ENCODE results near the gene GRK3.

GRK3 gene

GRCh38 chr22:25663654-25664053 is 99.2 kb downstream of the GRK3 start:
- DNase-seq (ENCODE audit: low read depth) = no peak

GRCh38 chr22:25666308-25666707 is 101.8 kb downstream of the GRK3 start:
- no peak for DNase-seq (ENCODE audit: low read depth)

- DNase-seq (ENCODE audit: low read depth) = no peak
Measured at GRCh38 chr22:25668437-25668836, 104.0 kb downstream of the GRK3 start.

- DNase-seq (ENCODE audit: low read depth) = no peak
Measured at GRCh38 chr22:25669253-25670069, 105.0 kb downstream of the GRK3 start.

GRCh38 chr22:25670070-25670461 is 105.6 kb downstream of the GRK3 start:
- no peak for DNase-seq (ENCODE audit: low read depth)

- no peak for DNase-seq (ENCODE audit: low read depth)
Measured at GRCh38 chr22:25672289-25673084, 108.0 kb downstream of the GRK3 start.

- DNase-seq (ENCODE audit: low read depth) = no peak
Measured at GRCh38 chr22:25673713-25674112, 109.2 kb downstream of the GRK3 start.

GRCh38 chr22:25677631-25678030 is 113.2 kb downstream of the GRK3 start:
- DNase-seq (ENCODE audit: low read depth) = no peak

- DNase-seq (ENCODE audit: low read depth) = no peak
Measured at GRCh38 chr22:25680051-25680450, 115.6 kb downstream of the GRK3 start.

- DNase-seq (ENCODE audit: low read depth) = no peak
Measured at GRCh38 chr22:25680956-25681355, 116.5 kb downstream of the GRK3 start.

- no peak for DNase-seq (ENCODE audit: low read depth)
Measured at GRCh38 chr22:25682109-25682508, 117.6 kb downstream of the GRK3 start.

- DNase-seq (ENCODE audit: low read depth) = no peak
Measured at GRCh38 chr22:25688627-25689026, 124.2 kb downstream of the GRK3 start.

GRCh38 chr22:25689631-25690030 is 125.2 kb downstream of the GRK3 start:
- no peak for DNase-seq (ENCODE audit: low read depth)

- DNase-seq (ENCODE audit: low read depth) = no peak
Measured at GRCh38 chr22:25690798-25691197, 126.3 kb downstream of the GRK3 start.

GRCh38 chr22:25692397-25693267 is 128.2 kb downstream of the GRK3 start:
- no peak for DNase-seq (ENCODE audit: low read depth)

GRCh38 chr22:25693268-25693565 is 128.7 kb downstream of the GRK3 start:
- no peak for DNase-seq (ENCODE audit: low read depth)

- no peak for DNase-seq (ENCODE audit: low read depth)
Measured at GRCh38 chr22:25694196-25694907, 129.9 kb downstream of the GRK3 start.

- DNase-seq (ENCODE audit: low read depth) = no peak
Measured at GRCh38 chr22:25695146-25695545, 130.7 kb downstream of the GRK3 start.

- DNase-seq (ENCODE audit: low read depth) = no peak
Measured at GRCh38 chr22:25696763-25697162, 132.3 kb downstream of the GRK3 start.

- no peak for DNase-seq (ENCODE audit: low read depth)
Measured at GRCh38 chr22:25697181-25697664, 132.7 kb downstream of the GRK3 start.

- no peak for DNase-seq (ENCODE audit: low read depth)
Measured at GRCh38 chr22:25697978-25698377, 133.5 kb downstream of the GRK3 start.

GRCh38 chr22:25698461-25698860 is 134.0 kb downstream of the GRK3 start:
- DNase-seq (ENCODE audit: low read depth) = no peak
